ENCODE measurements around the gene SARNP. TPM values are rescaled to one million over a fixed set of nuclear protein-coding genes. Genes with fewer than 3 reads are reported as not detected.

Gene SARNP
- total RNA-seq, 2 donors from 2014 or later, result 61.4 to 70.8 TPM

DNA sequence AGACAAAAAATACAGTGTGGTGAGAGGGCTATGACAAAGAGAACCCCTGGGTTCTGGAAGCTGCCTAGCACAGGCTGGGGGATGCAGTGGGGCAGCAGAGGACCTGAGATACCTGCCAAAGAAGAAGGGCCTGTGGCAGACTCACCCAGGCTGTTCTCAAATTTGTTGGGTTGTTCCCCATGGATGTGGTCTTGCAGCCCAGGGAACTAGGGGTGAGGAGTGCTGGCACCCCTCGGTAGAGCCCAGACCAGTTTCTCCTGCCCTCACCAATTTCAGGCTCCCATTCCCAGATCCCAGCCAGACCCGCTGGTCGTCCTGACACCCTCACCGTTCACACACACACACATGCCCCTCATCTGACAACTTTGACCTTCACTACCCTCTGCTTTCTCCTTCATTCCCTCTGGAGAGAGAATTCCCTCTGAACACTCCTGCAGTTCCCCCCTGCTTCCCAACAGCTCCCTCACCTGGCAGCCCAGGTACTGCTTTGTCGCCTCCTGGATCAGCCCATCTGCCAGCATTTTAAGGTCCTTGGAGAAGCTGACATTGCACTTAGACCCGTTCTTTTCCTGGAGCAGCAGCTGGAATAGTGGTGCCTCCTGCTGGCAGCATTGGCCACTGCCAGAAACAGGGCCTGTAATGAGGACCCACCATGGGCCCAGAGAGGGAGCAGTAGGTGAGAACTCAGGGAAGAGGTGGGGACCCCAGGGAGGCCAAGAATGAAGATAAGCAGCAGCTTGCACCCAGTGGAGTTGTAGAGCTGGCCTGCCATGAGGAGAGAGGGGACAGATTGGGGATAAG lies 80.5 kb downstream of the SARNP start:
- TF ChIP-seq, protein P1, sequence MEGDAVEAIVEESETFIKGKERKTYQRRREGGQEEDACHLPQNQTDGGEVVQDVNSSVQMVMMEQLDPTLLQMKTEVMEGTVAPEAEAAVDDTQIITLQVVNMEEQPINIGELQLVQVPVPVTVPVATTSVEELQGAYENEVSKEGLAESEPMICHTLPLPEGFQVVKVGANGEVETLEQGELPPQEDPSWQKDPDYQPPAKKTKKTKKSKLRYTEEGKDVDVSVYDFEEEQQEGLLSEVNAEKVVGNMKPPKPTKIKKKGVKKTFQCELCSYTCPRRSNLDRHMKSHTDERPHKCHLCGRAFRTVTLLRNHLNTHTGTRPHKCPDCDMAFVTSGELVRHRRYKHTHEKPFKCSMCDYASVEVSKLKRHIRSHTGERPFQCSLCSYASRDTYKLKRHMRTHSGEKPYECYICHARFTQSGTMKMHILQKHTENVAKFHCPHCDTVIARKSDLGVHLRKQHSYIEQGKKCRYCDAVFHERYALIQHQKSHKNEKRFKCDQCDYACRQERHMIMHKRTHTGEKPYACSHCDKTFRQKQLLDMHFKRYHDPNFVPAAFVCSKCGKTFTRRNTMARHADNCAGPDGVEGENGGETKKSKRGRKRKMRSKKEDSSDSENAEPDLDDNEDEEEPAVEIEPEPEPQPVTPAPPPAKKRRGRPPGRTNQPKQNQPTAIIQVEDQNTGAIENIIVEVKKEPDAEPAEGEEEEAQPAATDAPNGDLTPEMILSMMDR (IDR thresholded peaks at IDR 0.05), result peak; percentile 64 to 84
- DNase-seq (ENCODE audit: low spot score), result no peak
- no peaks in the 10 kb centered on the region for H3K9me3 ChIP-seq
- H3K27ac ChIP-seq, result peak overlapping the region; percentile 75 to 78
- H3K4me1 ChIP-seq, result peaks cover 0 to 29% of the 10 kb centered on the region in 2 donors
- no peaks in the 10 kb centered on the region for H3K36me3 ChIP-seq
- H3K27me3 ChIP-seq, result no peaks in the 10 kb centered on the region
- no peak overlapping the region for H3K4me3 ChIP-seq

DNA sequence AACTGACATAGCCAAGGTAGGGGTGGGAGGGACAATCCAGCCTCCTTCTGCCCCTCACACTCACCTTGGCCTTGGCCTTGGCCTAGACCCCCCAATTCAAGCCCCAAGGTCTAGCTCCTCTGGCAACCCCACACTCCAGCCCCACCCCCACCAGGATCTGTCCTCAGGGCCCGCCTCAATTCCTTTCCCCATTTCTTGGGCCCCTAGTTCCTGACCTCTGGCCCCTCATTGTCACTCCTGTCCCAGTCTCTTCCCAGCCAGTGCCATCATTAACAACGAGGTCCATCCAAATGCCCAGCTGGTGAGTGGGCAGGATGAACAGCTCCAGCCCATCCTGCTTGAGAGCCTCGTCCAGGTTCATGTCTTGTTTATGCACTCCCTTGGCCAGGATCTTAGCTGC lies 81.4 kb downstream of the SARNP start:
- TF ChIP-seq, protein P1 (IDR thresholded peaks at IDR 0.05), result no peak
- Histone ChIP-seq H3K4me3 (no peak overlapping the region), H3K9me3 (no peaks in the 10 kb centered on the region), H3K4me1 (peaks cover 0 to 38% of the 10 kb centered on the region in 2 donors), H3K36me3 (no peaks in the 10 kb centered on the region), H3K27me3 (no peaks in the 10 kb centered on the region), H3K27ac (peak overlapping the region in 1 of 2 donors; percentile 75)
- DNase-seq (ENCODE audit: low spot score), result no peak

DNA sequence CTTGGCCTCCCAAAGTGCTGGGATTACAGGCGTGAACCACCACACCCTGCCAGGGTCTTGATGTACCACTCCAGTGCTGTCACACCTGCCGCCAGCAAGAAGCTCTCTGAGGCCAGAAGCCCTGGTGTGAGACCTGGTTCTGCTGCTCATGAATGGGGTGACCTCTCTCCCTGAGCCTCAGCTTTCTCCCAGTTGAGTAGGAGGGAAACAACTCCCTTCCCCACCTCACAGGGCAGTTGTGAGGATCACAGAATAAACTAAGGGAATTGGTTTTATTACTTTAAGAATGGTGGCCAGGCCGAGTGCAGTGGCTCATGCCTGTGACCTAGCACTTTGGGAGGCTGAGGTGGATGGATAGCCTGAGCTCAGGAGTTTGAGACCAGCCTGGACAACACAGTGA lies 82.9 kb downstream of the SARNP start:
- Histone ChIP-seq H3K9me3 (no peaks in the 10 kb centered on the region), H3K4me3 (no peak overlapping the region), H3K4me1 (peaks cover 0 to 53% of the 10 kb centered on the region in 2 donors), H3K27ac (no peak overlapping the region), H3K27me3 (no peaks in the 10 kb centered on the region), H3K36me3 (no peaks in the 10 kb centered on the region)
- DNase-seq (ENCODE audit: low spot score), result no peak
- TF ChIP-seq, protein P1 (IDR thresholded peaks at IDR 0.05), result no peak

DNA sequence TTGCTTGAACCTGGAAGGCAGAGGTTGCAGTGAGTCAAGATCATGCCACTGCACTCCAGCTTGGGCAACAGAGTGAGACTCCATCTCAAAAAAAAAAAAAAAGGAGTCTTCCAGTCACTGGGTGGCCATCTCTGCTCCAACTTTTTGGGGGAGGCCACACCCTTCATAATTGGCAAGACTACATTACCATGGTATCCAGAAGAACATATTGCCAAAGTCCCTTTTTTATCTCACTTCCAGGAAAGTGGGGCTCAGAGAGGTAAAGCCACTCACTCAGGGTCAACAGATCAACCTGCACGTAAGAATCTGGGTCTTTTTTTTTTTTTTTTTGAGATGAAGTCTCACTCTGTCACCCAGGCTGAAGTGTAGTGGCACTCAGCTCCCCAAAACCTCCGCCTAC lies 83.7 kb downstream of the SARNP start:
- Histone ChIP-seq H3K4me3 (no peak overlapping the region), H3K4me1 (peaks cover 0 to 53% of the 10 kb centered on the region in 2 donors), H3K27ac (no peak overlapping the region), H3K27me3 (no peaks in the 10 kb centered on the region), H3K36me3 (no peaks in the 10 kb centered on the region), H3K9me3 (no peaks in the 10 kb centered on the region)
- TF ChIP-seq, protein P1 (IDR thresholded peaks at IDR 0.05), result no peak
- DNase-seq (ENCODE audit: low spot score), result no peak

DNA sequence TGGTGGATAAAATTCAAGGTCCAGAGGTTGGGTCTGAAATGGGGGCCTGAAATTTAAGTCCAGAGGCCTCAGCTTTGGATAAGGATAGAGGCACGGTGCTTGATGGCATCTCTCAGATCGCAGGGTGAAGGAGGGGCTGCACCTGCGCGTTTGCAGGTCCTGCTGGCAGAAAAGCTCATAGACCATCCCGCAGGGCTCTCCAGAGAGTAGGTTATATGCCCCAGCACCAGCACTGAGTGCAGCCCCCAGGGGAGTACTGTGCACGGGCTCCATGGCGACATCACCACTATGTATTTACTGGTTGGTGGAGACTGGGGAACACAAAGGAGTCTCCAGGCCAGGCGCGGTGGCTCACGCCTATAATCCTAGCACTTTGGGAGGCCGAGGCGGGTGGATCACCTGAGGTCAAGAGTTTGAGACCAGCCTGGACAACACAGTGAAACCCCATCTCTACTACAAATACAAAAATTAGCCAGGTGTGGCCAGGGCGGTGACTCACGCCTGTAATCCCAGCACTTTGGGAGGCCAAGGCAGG lies 84.4 kb downstream of the SARNP start:
- no peak overlapping the region for H3K27ac ChIP-seq
- no peak for DNase-seq (ENCODE audit: low spot score)
- H3K4me3 ChIP-seq, result no peak overlapping the region
- H3K27me3 ChIP-seq, result no peaks in the 10 kb centered on the region
- no peaks in the 10 kb centered on the region for H3K36me3 ChIP-seq
- peaks cover 0 to 47% of the 10 kb centered on the region in 2 donors for H3K4me1 ChIP-seq
- no peaks in the 10 kb centered on the region for H3K9me3 ChIP-seq
- TF ChIP-seq, protein P1 (IDR thresholded peaks at IDR 0.05), result no peak

Measured in right atrium auricular region (tissue), 2 donors.